ENCODE data around the gene APEX2.

GRCh38 chrX:55041514-55041913 lies 41.4 kb downstream of the APEX2 start:
- no peak for TF ChIP-seq TAF1 (IDR thresholded peaks at IDR 0.05; ENCODE audit: borderline replicate concordance, low read depth, low read length)
- TF ChIP-seq POLR2A (IDR thresholded peaks at IDR 0.05; ENCODE audit: low read depth, low read length) = no peak
- no peak for TF ChIP-seq POLR2AphosphoS5 (IDR thresholded peaks at IDR 0.05; ENCODE audit: low read depth, low read length)
